Lower leg skin (tissue), 4 donors: ENCODE data around the gene GPHB5. TPM values are rescaled to one million over a fixed set of nuclear protein-coding genes. Genes with fewer than 3 reads are reported as not detected.

ENCODE experiments used
- DNase-seq, 2 donors: peaks; one replicate each; pipeline ENCODE4 v3.0.0-alpha.2; 2019; ENCODE audit warnings: low spot score in 2 of 2
- H3K4me3 ChIP-seq: fragments of 200-600 bp; sonication (generic); 2 replicates; pipeline ENCODE4 v1.5.1; 2017; ENCODE audit warnings: mild to moderate bottlenecking, low read depth; ENCODE audit not compliant: poor library complexity, severe bottlenecking
- CTCF ChIP-seq, 3 donors: fragments of 450-650 bp; IDR thresholded peaks; one replicate each; pipeline ENCODE4 v1.5.1; 2016; ENCODE audit warnings: antibody characterized with exemption in 3 of 3, mild to moderate bottlenecking in 3 of 3, moderate library complexity in 2 of 3
- POLR2A ChIP-seq, 2 donors: fragments of 450-650 bp; IDR thresholded peaks; one replicate each; pipeline ENCODE4 v1.6.1; 2016 to 2017; ENCODE audit warnings: antibody characterized with exemption in 2 of 2, mild to moderate bottlenecking in 1 of 2, moderate library complexity in 1 of 2
- WGBS, 2 donors: methylation state at CpG; one replicate each; pipeline ENCODE4 v1.1.5; 2018; 5-methylcytosine and 5-hydroxymethylcytosine counted together
- intact Hi-C: fragments of 100-400 bp; cut with DNase I; formaldehyde crosslinking; loops from one replicate; pipeline ENCODE4 v1.15.0; 2023; ENCODE audit warnings: low total_unique reads
- total RNA-seq, 4 donors: library from RNA; depleted of rRNA; stranded (reverse); fragments of >200 nt; gene quantifications; one replicate each; pipeline ENCODE4 v1.1.0, GENCODE V29; 2016

GPHB5 gene
- not detected for total RNA-seq

- intact Hi-C loops = no loop called here
- no peak for TF ChIP-seq POLR2A (IDR thresholded peaks at IDR 0.05)
- no peak for TF ChIP-seq CTCF (IDR thresholded peaks at IDR 0.05)
- no peak for DNase-seq
- no peak within 1 kb of the TSS for H3K4me3 ChIP-seq
Measured at GRCh38 chr14:63318835-63319234, at the start of gene GPHB5. GPHB5 (minus strand) TSS chr14:63318935; CDS start chr14:63317849, 1,086 bp downstream.

- intact Hi-C loops = no loop called here
- H3K4me3 ChIP-seq = no peak overlapping the region
- TF ChIP-seq CTCF (IDR thresholded peaks at IDR 0.05) (no peak), POLR2A (IDR thresholded peaks at IDR 0.05) (no peak)
- DNase-seq = no peak
Measured at GRCh38 chr14:63367742-63368364, 49.1 kb upstream of the GPHB5 start.

GRCh38 chr14:63362389-63362819 lies 43.7 kb upstream of the GPHB5 start:
- H3K4me3 ChIP-seq = no peak overlapping the region
- no peak for TF ChIP-seq CTCF (IDR thresholded peaks at IDR 0.05)
- TF ChIP-seq POLR2A (IDR thresholded peaks at IDR 0.05) = no peak
- 39 to 49% methylated on average over 8 of the region's 8 CpGs for WGBS, 2 donors
- intact Hi-C loops = no loop called here
- DNase-seq = no peak

GRCh38 chr14:63361790-63362189 lies 43.1 kb upstream of the GPHB5 start:
- no peak for DNase-seq
- WGBS, 2 donors = 66 to 83% methylated on average over 4 of the region's 4 CpGs
- TF ChIP-seq CTCF (IDR thresholded peaks at IDR 0.05) (no peak), POLR2A (IDR thresholded peaks at IDR 0.05) (no peak)
- intact Hi-C loops = no loop called here
- H3K4me3 ChIP-seq = no peak overlapping the region

- peak in 1 of 2 donors; percentile 67 for DNase-seq
- WGBS, 2 donors = 90 to 96% methylated on average over 7 of the region's 7 CpGs
Measured at GRCh38 chr14:63357841-63358240, 39.1 kb upstream of the GPHB5 start.

More at GRCh38 chr14:63357841-63358240, 39.1 kb upstream of the GPHB5 start:
- intact Hi-C loops = no loop called here
- H3K4me3 ChIP-seq = no peak overlapping the region
- TF ChIP-seq CTCF (IDR thresholded peaks at IDR 0.05) = no peak
- TF ChIP-seq POLR2A (IDR thresholded peaks at IDR 0.05) = no peak
